HCT116 (cell line): ENCODE data around the gene GPT2. TPM values are rescaled to one million over a fixed set of nuclear protein-coding genes. Genes with fewer than 3 reads are reported as not detected.

Experiments
- ATAC-seq: fragments of 200-7000 bp; cut with Tn5 transposase; 2 replicates; pipeline ENCODE4 v1.9.1; 2020; ENCODE audit warnings: mild to moderate bottlenecking, moderate library complexity
- BruUV-seq: library from RNA; stranded (reverse); fragments of 400-500 nt; replicated peaks from 2 replicates; lab custom pipeline; 2021; lab: Mats Ljungman, UMichigan
- CTCF ChIA-PET: fragments of 300-600 bp; sonication (Branson Sonifier 250); formaldehyde crosslinking; loops from one replicate; lab custom pipeline; 2021; ENCODE audit warnings: antibody characterized with exemption; lab: Charles Lee
- POLR2A ChIA-PET: fragments of 300-600, 350-600 bp; sonication (Branson Sonifier 250); formaldehyde crosslinking; loops from one replicate; lab custom pipeline; 2021; ENCODE audit warnings: antibody characterized with exemption; lab: Charles Lee
- RAD21 ChIA-PET, 2 experiments: fragments of 300-600 bp; sonication (Branson Sonifier 250); formaldehyde crosslinking; loops; one replicate each; lab custom pipeline; 2023; ENCODE audit warnings: low total read pairs in 2 of 2; ENCODE audit not compliant: uncharacterized antibody in 2 of 2, unreplicated experiment in 2 of 2, low non-redundant PET in 1 of 2; lab: Charles Lee
- DNase-seq: peaks from one replicate; pipeline ENCODE4 v3.0.0-alpha.2; 2010; ENCODE audit warnings: low read depth, low spot score
- H2AFZ ChIP-seq: fragments of 200-600 bp; shearing (Covaris generic), sonication (generic); 2 replicates; pipeline ENCODE4 v1.6.1; 2017; ENCODE audit warnings: low read depth, mixed run types, mixed read lengths, antibody characterized with exemption, low read length; ENCODE audit not compliant: poor library complexity, severe bottlenecking
- H3K27ac ChIP-seq: 2 replicates; pipeline ENCODE4 v1.5.1; 2012; ENCODE audit warnings: low read depth, low read length
- H3K27me3 ChIP-seq: fragments of 200-600 bp; sonication (generic); 2 replicates; pipeline ENCODE4 v1.6.1; 2016; ENCODE audit warnings: mixed run types, low read length, mixed read lengths; ENCODE audit not compliant: insufficient read depth
- H3K36me3 ChIP-seq, 2 experiments: fragments of 200-500 bp in 1 of 2; fragments of 200-600 bp in 1 of 2; sonication (Bioruptor generic) in 1 of 2; sonication (generic) in 1 of 2; 2 replicates each; pipeline versions ENCODE4 v1.5.1 to v1.6.1; 2014 to 2016; ENCODE audit warnings: low read length in 2 of 2, inconsistent platforms in 1 of 2, mixed read lengths in 1 of 2, mixed run types in 1 of 2; ENCODE audit not compliant: insufficient read depth in 2 of 2, control insufficient read depth in 1 of 2
- H3K4me1 ChIP-seq, 2 experiments: fragments of 200-600 bp in 1 of 2; sonication (generic) in 1 of 2; 2 replicates each; pipeline versions ENCODE4 v1.5.1 to v1.6.1; 2012 to 2017; ENCODE audit warnings: low read length in 2 of 2, inconsistent platforms in 1 of 2, mild to moderate bottlenecking in 1 of 2, mixed read lengths in 1 of 2, mixed run types in 1 of 2, moderate library complexity in 1 of 2; ENCODE audit not compliant: insufficient read depth in 2 of 2, control insufficient read depth in 1 of 2
- H3K4me2 ChIP-seq: fragments of 200-600 bp; sonication (generic); 2 replicates; pipeline ENCODE4 v1.6.1; 2017; ENCODE audit warnings: mixed run types, low read length, mixed read lengths
- H3K4me3 ChIP-seq, 2 experiments: fragments of 200-600 bp in 1 of 2; sonication (generic) in 1 of 2; replicated peaks in 1 of 2; 2 replicates each; pipeline ENCODE4 v1.5.1; 2011 to 2016; ENCODE audit warnings: low read length in 2 of 2, control low read depth in 1 of 2, low read depth in 1 of 2, mild to moderate bottlenecking in 1 of 2, mixed read lengths in 1 of 2, mixed run types in 1 of 2
- H3K79me2 ChIP-seq: fragments of 200-600 bp; sonication (generic); 2 replicates; pipeline ENCODE4 v1.6.1; 2017; ENCODE audit warnings: mild to moderate bottlenecking, mixed run types, low read length, moderate library complexity, mixed read lengths; ENCODE audit not compliant: insufficient read depth
- H3K9ac ChIP-seq: fragments of 200-600 bp; sonication (generic); 2 replicates; pipeline ENCODE4 v1.6.1; 2016; ENCODE audit warnings: low read length, mixed read lengths
- H3K9me2 ChIP-seq: fragments of 200-600 bp; sonication (generic), shearing (Covaris generic); 2 replicates; pipeline ENCODE4 v1.6.1; 2017; ENCODE audit warnings: mixed run types, mild to moderate bottlenecking, moderate library complexity; ENCODE audit not compliant: insufficient read depth
- H3K9me3 ChIP-seq, 2 experiments: fragments of 200-500 bp in 1 of 2; fragments of 200-600 bp in 1 of 2; sonication (Bioruptor generic) in 1 of 2; sonication (generic) in 1 of 2; 2 replicates each; pipeline ENCODE4 v1.6.1; 2014 to 2017; ENCODE audit warnings: low read length in 2 of 2, mixed read lengths in 2 of 2, inconsistent platforms in 1 of 2, low read depth in 1 of 2, mild to moderate bottlenecking in 1 of 2, mixed run types in 1 of 2, moderate library complexity in 1 of 2; ENCODE audit not compliant: control insufficient read depth in 1 of 2, insufficient read depth in 1 of 2
- H4K20me1 ChIP-seq: fragments of 200-600 bp; sonication (generic), shearing (Covaris generic); 2 replicates; pipeline ENCODE4 v1.6.1; 2017; ENCODE audit warnings: mixed run types, mild to moderate bottlenecking, moderate library complexity; ENCODE audit not compliant: insufficient read depth
- ATF3 ChIP-seq: IDR thresholded peaks from 2 replicates; pipeline ENCODE4 v1.6.1; 2012
- CBX3 ChIP-seq: IDR thresholded peaks from 2 replicates; pipeline ENCODE4 v1.6.1; 2012; ENCODE audit warnings: low read depth
- EGR1 ChIP-seq: IDR thresholded peaks from 2 replicates; pipeline ENCODE4 v1.6.1; 2012; ENCODE audit warnings: low read depth
- ELF1 ChIP-seq: IDR thresholded peaks from 2 replicates; pipeline ENCODE4 v1.6.1; 2012; ENCODE audit warnings: low read depth, borderline replicate concordance
- EZH2 ChIP-seq: fragments of 200-600 bp; sonication (generic); IDR thresholded peaks from 2 replicates; pipeline ENCODE4 v1.6.1; 2017; ENCODE audit warnings: antibody characterized with exemption, mixed run types
- FOSL1 ChIP-seq: IDR thresholded peaks from 2 replicates; pipeline ENCODE4 v1.6.1; 2012; ENCODE audit warnings: low read depth
- REST ChIP-seq: IDR thresholded peaks from 2 replicates; pipeline ENCODE4 v1.6.1; 2012; ENCODE audit warnings: low read depth
- YY1 ChIP-seq: IDR thresholded peaks from 2 replicates; pipeline ENCODE4 v1.6.1; 2011; ENCODE audit warnings: low read length, low read depth, moderate library complexity, mild to moderate bottlenecking; ENCODE audit not compliant: insufficient replicate concordance; ENCODE audit errors: extremely low read depth
- ZBTB33 ChIP-seq: IDR thresholded peaks from 2 replicates; pipeline ENCODE4 v1.6.1; 2011; ENCODE audit warnings: mild to moderate bottlenecking, low read length, moderate library complexity; ENCODE audit not compliant: insufficient replicate concordance; ENCODE audit errors: extremely low read depth
- ZNF274 ChIP-seq: fragments of 200-500 bp; sonication (Bioruptor generic); IDR thresholded peaks from 2 replicates; pipeline ENCODE4 v1.6.1; 2014; ENCODE audit warnings: mild to moderate bottlenecking, low read depth, low read length, inconsistent platforms
- intact Hi-C: fragments of 100-400 bp; cut with micrococcal nuclease; formaldehyde crosslinking; loops from 2 replicates; pipeline ENCODE4 v1.10.0; 2022
- total RNA-seq: library from RNA; stranded (reverse); gene quantifications from one replicate; pipeline ENCODE4 v1.2.1, GENCODE V29; 2021; ENCODE audit not compliant: unreplicated experiment

GPT2 gene
- total RNA-seq, 1 experiment from 2014 or later = 50.6 TPM

- H3K36me3 ChIP-seq = peaks cover 8% of the 10 kb centered on the region in 2 experiments; a peak in 3 of 4 replicates
- H3K9me2 ChIP-seq = no peaks in the 10 kb centered on the region
- H4K20me1 ChIP-seq = no peaks in the 10 kb centered on the region
- TF ChIP-seq FOSL1 = no peak
- TF ChIP-seq EZH2 = no peak
- no peak for TF ChIP-seq EGR1
- no peak for TF ChIP-seq YY1
- no peak for TF ChIP-seq ZBTB33
- no peak for TF ChIP-seq REST
- TF ChIP-seq ZNF274 = no peak
- TF ChIP-seq ATF3 = no peak
- TF ChIP-seq ELF1 = no peak
- TF ChIP-seq CBX3 = no peak
- TF ChIP-seq, all 23 proteins: peak for 0
- H3K4me3 ChIP-seq = no peak overlapping the region
- no peak overlapping the region for H3K4me2 ChIP-seq
- CTCF ChIA-PET = interaction anchor here (1.1 to 1.5 kb wide), 2 partner anchors 73 to 254 kb away, joined by 3 to 6 read pairs; no protein-coding TSS in a partner anchor
- no peaks in the 10 kb centered on the region for H3K79me2 ChIP-seq
- no peaks in the 10 kb centered on the region for H3K9me3 ChIP-seq
- peaks cover 0 to 2% of the 10 kb centered on the region in 2 experiments; a peak in 1 of 4 replicates for H3K4me1 ChIP-seq
- H3K27ac ChIP-seq = no peak overlapping the region
- H3K27me3 ChIP-seq = no peaks in the 10 kb centered on the region
- ATAC-seq = no peak
- intact Hi-C loops = loop anchor here (5.0 kb wide), 1 partner anchor 255 kb away; no protein-coding TSS in a partner anchor
- H3K9ac ChIP-seq = no peak overlapping the region
- POLR2A ChIA-PET = no interaction called here
- RAD21 ChIA-PET = no interaction called here
- no TSS peak for BruUV-seq
- H2AFZ ChIP-seq = no peak overlapping the region
- DNase-seq = no peak
Observed at GRCh38 chr16:46927273-46927672, 43.1 kb downstream of the GPT2 start.
